Lower lobe of right lung (tissue), 2 donors: ENCODE data around the gene FAM229A. TPM values are rescaled to one million over a fixed set of nuclear protein-coding genes. Genes with fewer than 3 reads are reported as not detected.

Source experiments
- ATAC-seq, 2 donors: fragments of 200-7000 bp; cut with Tn5 transposase; one replicate each; pipeline ENCODE4 v1.9.1; 2020 to 2022; ENCODE audit warnings: mild to moderate bottlenecking in 2 of 2, moderate library complexity in 2 of 2
- DNase-seq: peaks from one replicate; pipeline ENCODE4 v3.0.0-alpha.2; 2020
- H3K27ac ChIP-seq: fragments of 200-600 bp; one replicate; pipeline ENCODE4 v1.8.0; 2022
- H3K27me3 ChIP-seq: fragments of 200-600 bp; one replicate; pipeline ENCODE4 v1.8.0; 2022; ENCODE audit warnings: low read depth
- H3K36me3 ChIP-seq: fragments of 200-600 bp; one replicate; pipeline ENCODE4 v1.8.0; 2022; ENCODE audit warnings: mild to moderate bottlenecking
- H3K4me1 ChIP-seq: fragments of 200-600 bp; one replicate; pipeline ENCODE4 v1.8.0; 2022
- H3K4me3 ChIP-seq: fragments of 200-600 bp; one replicate; pipeline ENCODE4 v1.8.0; 2022; ENCODE audit warnings: mild to moderate bottlenecking
- H3K9me3 ChIP-seq: fragments of 200-600 bp; one replicate; pipeline ENCODE4 v1.8.0; 2022
- intact Hi-C: fragments of 100-400 bp; cut with DNase I; formaldehyde crosslinking; loops from one replicate; pipeline ENCODE4 v1.11.0; 2022
- total RNA-seq: library from RNA; stranded (reverse); fragmentation: NEBNext Ultra II Directional; extraction: Animal tissue kit (Norgen Biotek cat#: 25700); gene quantifications from one replicate; pipeline ENCODE4 v1.2.1, GENCODE V29; 2021
- TF ChIP-seq, protein P1 (sequence below): fragments of 200-600 bp; IDR thresholded peaks from one replicate; pipeline ENCODE4 v1.8.0; 2022; ENCODE audit warnings: antibody characterized with exemption, mild to moderate bottlenecking
- donor health status: DM: no; HTN: yes; CAD: no; lungs with severe emphysema.

The FAM229A gene
- total RNA-seq, 1 donor from 2014 or later, result 9.7 TPM

DNA sequence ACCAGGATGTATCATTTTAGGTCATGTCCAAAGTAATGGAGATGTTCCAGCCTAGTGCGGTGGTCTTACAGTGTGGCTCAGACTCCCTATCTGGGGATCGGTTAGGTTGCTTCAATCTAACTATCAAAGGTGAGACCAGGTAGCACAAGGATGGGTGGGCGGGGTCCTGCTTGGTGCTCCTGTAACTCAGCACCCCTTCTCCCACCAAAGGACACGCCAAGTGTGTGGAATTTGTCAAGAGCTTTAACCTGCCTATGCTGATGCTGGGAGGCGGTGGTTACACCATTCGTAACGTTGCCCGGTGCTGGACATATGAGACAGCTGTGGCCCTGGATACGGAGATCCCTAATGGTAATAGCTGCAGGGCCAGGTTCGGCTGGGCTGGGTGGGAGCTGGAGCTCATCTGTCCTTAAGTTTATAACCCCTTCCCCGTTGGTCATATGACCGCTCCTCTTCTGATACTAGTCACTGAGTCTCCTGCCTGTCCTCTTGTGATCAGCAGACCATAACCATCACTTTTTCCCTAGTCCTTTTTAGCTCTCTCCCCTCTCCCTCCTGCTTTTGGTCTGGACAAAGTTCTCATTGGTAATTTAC lies 31.6 kb downstream of the FAM229A start:
- Histone ChIP-seq H3K9me3 (no peaks in the 10 kb centered on the region), H3K27ac (no peak overlapping the region), H3K36me3 (peaks cover 74% of the 10 kb centered on the region), H3K4me3 (no peak overlapping the region), H3K4me1 (peaks cover 24% of the 10 kb centered on the region), H3K27me3 (no peaks in the 10 kb centered on the region)
- TF ChIP-seq, protein P1, sequence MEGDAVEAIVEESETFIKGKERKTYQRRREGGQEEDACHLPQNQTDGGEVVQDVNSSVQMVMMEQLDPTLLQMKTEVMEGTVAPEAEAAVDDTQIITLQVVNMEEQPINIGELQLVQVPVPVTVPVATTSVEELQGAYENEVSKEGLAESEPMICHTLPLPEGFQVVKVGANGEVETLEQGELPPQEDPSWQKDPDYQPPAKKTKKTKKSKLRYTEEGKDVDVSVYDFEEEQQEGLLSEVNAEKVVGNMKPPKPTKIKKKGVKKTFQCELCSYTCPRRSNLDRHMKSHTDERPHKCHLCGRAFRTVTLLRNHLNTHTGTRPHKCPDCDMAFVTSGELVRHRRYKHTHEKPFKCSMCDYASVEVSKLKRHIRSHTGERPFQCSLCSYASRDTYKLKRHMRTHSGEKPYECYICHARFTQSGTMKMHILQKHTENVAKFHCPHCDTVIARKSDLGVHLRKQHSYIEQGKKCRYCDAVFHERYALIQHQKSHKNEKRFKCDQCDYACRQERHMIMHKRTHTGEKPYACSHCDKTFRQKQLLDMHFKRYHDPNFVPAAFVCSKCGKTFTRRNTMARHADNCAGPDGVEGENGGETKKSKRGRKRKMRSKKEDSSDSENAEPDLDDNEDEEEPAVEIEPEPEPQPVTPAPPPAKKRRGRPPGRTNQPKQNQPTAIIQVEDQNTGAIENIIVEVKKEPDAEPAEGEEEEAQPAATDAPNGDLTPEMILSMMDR, result no peak
- DNase-seq (no peak), ATAC-seq (no peak)
- intact Hi-C loops, result no loop called here

DNA sequence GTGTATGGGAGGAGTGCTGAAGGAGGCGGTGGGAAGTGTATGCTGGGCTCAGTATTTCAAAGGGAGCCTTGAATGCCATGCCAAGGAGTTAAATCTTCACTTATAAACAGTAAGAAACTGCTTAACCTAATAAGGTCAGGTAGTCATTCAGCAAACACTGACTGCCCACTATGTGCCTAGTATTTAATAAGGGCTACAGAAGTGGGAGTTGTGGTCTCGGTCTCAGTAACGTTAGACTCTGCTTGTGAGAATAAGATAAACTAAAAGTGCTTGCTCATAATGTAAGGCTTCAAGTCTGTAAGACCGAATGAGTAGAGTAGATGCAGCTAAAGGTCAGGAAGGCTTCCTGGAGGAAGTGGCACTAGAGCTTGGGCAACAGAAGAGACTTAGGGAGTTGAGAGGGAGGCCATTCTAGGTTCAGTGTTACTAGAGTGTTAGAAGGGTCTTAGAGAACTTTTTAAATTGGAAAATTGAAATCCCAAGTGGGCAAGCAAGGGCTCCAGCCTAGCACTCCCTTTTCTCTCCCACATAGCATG lies 32.3 kb downstream of the FAM229A start:
- no peaks in the 10 kb centered on the region for H3K9me3 ChIP-seq
- peaks cover 21% of the 10 kb centered on the region for H3K4me1 ChIP-seq
- no peak overlapping the region for H3K27ac ChIP-seq
- intact Hi-C loops, result no loop called here
- no peak for DNase-seq
- H3K27me3 ChIP-seq, result no peaks in the 10 kb centered on the region
- no peak overlapping the region for H3K4me3 ChIP-seq
- TF ChIP-seq, protein P1, result no peak
- no peak for ATAC-seq
- peaks cover 81% of the 10 kb centered on the region for H3K36me3 ChIP-seq

DNA sequence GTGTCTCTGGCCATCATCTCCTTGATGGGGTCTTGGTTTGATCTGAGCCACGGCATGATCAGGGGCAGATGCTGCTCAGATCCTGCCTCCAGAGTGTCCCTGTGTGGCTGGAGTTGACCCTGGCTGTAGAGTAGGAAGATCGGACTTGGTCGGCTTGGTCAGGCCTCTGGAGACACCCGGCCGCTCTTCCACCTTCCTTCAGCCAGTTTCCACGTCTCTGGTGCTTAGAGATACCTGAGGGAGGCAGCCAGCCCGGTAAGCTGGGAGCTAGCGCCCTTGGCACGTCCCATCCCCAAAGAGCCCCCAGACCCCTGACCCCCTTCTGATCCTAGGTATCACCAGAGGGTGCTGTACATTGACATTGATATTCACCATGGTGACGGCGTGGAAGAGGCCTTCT lies 35.1 kb downstream of the FAM229A start:
- intact Hi-C loops, result no loop called here
- Histone ChIP-seq H3K4me3 (no peak overlapping the region), H3K9me3 (no peaks in the 10 kb centered on the region), H3K36me3 (peaks cover 88% of the 10 kb centered on the region), H3K27me3 (no peaks in the 10 kb centered on the region), H3K4me1 (peaks cover 5% of the 10 kb centered on the region), H3K27ac (no peak overlapping the region)
- ATAC-seq, result no peak
- TF ChIP-seq, protein P1, result no peak
- no peak for DNase-seq

DNA sequence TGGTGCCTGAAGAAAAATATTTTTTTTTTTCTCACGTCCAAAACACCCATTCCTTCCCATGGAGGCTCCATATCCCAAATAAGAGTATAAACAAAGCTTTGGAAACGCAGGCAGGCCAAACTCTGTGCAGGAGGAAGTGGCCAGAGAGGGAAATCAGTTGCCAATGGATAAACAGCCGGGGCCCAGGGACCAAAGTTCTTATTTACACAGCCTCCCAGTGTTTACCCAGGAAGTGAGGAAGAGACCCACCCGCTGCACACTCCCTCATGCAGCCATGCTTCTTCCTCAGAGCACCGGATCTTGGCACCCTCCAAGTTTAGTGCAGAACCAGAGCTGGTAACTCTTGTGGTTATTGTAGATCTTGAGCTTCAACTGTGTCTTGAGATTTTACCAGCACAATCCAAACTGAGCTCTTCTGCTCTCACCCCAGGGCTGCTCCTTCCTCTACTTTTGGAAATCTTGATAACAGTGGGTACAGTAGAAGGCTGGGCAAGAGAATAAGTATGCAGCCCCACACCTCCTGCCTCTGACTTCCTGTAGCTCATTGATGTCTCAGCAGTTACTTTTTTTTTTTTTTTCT lies 40.5 kb downstream of the FAM229A start:
- H3K36me3 ChIP-seq, result peaks cover 71% of the 10 kb centered on the region

DNA sequence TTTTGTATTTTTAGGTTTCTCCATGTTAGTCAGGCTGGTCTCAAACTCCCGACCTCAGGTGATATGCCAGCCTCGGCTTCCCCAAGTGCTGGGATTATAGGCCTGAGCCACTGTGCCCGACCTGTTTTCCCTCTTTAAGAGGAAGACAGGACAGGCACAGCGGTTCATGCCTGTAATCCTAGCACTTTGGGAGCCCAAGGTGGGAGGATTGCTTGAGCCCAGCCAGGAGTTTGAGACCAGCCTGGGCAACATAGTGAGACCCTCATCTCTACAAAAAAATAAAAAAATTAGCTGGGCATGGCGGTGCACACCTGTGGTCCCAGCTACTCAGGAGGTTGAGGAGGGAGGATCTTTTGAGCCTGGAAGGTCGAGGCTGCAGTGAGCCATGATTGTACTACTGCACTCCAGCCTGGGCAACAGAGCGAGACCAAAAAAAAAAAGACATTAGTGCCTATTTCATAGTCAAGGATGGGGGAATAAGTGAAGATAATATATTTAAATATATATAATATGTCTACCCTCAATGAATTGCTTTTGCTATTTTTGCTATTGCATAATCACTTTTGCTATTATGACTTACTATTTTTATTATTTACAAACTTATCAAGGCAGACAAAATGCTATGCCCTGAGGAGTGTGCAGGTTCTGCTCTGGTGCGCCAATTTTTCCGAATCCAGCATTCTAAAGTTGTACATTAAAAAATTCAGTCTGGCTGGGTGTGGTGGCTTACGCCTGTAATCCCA lies 44.0 kb downstream of the FAM229A start:
- Histone ChIP-seq H3K4me3 (no peak overlapping the region), H3K9me3 (no peaks in the 10 kb centered on the region), H3K27ac (no peak overlapping the region), H3K27me3 (no peaks in the 10 kb centered on the region), H3K36me3 (peaks cover 46% of the 10 kb centered on the region), H3K4me1 (peaks cover 15% of the 10 kb centered on the region)
- TF ChIP-seq, protein P1, result no peak
- ATAC-seq, result no peak
- intact Hi-C loops, result no loop called here
- DNase-seq, result no peak

More for the DNA sequence above, 40.5 kb downstream of the FAM229A start:
- Histone ChIP-seq H3K27ac (peak overlapping the region; percentile 9), H3K27me3 (no peaks in the 10 kb centered on the region), H3K4me1 (peaks cover 15% of the 10 kb centered on the region), H3K4me3 (no peak overlapping the region), H3K9me3 (no peaks in the 10 kb centered on the region)
- DNase-seq (no peak), ATAC-seq (peak; percentile 33 to 58)
- TF ChIP-seq, protein P1, result no peak
- intact Hi-C loops, result no loop called here
